GM23338 (cell line): ENCODE data around the gene CDNF.

Experiments used
- CREB1 ChIP-seq: fragments of 250-450 bp; sonication (Bioruptor Pico); IDR thresholded peaks from 2 replicates; pipeline ENCODE4 v1.5.0; 2020; ENCODE audit warnings: low read depth, mild to moderate bottlenecking, moderate library complexity
- EZH2 ChIP-seq: fragments of 200-600 bp; sonication (generic); IDR thresholded peaks from one replicate; pipeline ENCODE4 v1.8.0; 2017; ENCODE audit warnings: antibody characterized with exemption, mild to moderate bottlenecking, low read depth; ENCODE audit not compliant: unreplicated experiment
- EZH2phosphoT487 ChIP-seq: fragments of 200-600 bp; sonication (generic); IDR thresholded peaks from one replicate; pipeline ENCODE4 v1.8.1; 2018; ENCODE audit warnings: antibody characterized with exemption; ENCODE audit not compliant: unreplicated experiment
- JUNB ChIP-seq: IDR thresholded peaks from one replicate; pipeline ENCODE4 v1.6.1; 2016; ENCODE audit warnings: antibody characterized with exemption; ENCODE audit not compliant: unreplicated experiment
- NANOG ChIP-seq: IDR thresholded peaks from 2 replicates; pipeline ENCODE4 v1.6.1; 2016; ENCODE audit warnings: antibody characterized with exemption, borderline replicate concordance
- POLR2AphosphoS5 ChIP-seq: IDR thresholded peaks from 2 replicates; pipeline ENCODE4 v1.6.1; 2016; ENCODE audit warnings: antibody characterized with exemption, low read depth
- STAT1 ChIP-seq: IDR thresholded peaks from one replicate; pipeline ENCODE4 v1.6.1; 2016; ENCODE audit warnings: antibody characterized with exemption; ENCODE audit not compliant: unreplicated experiment
- ZNF114 ChIP-seq: fragments of 250-450 bp; sonication (Bioruptor Pico); IDR thresholded peaks from 2 replicates; pipeline ENCODE4 v1.5.0; 2020; ENCODE audit warnings: mild to moderate bottlenecking, moderate library complexity
- ZNF331 ChIP-seq: fragments of 250-450 bp; sonication (Bioruptor Pico); IDR thresholded peaks from 2 replicates; pipeline ENCODE4 v1.5.0; 2020; ENCODE audit warnings: low read depth, mild to moderate bottlenecking, moderate library complexity
- TF ChIP-seq, protein P1 (sequence below), 2 experiments: fragments of 200-600 bp in 1 of 2; sonication (generic) in 1 of 2; conservative IDR thresholded peaks; 2 replicates each; pipeline versions ENCODE4 v1.5.1 to v1.6.1; 2016 to 2017; ENCODE audit warnings: antibody characterized with exemption in 2 of 2, low read depth in 2 of 2, mild to moderate bottlenecking in 2 of 2, moderate library complexity in 1 of 2
- TF ChIP-seq, protein P2 (sequence below): IDR thresholded peaks from one replicate; pipeline ENCODE4 v1.6.1; 2018; ENCODE audit warnings: antibody characterized with exemption; ENCODE audit not compliant: unreplicated experiment
- TF ChIP-seq, protein P3 (sequence below): fragments of 250-450 bp; sonication (Bioruptor Pico); IDR thresholded peaks from 2 replicates; pipeline ENCODE4 v1.5.0; 2020; ENCODE audit warnings: mild to moderate bottlenecking, moderate library complexity
- TF ChIP-seq, protein P4 (sequence below): IDR thresholded peaks from 2 replicates; pipeline ENCODE4 v1.6.1; 2016; ENCODE audit warnings: antibody characterized with exemption

DNA sequence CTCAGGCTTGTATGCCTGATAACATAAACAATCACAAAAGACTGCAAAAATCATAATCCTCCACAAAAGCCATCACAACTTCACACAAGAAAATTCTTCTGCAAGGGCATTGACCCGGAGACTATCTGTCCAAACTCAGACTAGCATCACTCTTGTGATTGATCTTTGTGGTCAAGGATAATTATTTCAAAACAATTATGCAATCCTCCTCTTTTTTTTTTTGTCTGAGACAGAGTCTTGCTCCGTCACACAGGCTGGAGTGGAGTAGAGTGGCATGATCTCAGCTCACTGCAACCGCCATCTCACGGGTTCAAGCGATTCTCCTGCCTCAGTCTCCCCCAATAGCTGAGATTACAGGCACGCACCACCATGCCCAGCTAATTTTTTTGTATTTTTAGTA is 22.2 kb downstream of the CDNF start:
- TF ChIP-seq POLR2AphosphoS5 (no peak), EZH2 (no peak), CREB1 (CRISPR knock-in tag) (no peak), EZH2phosphoT487 (no peak), ZNF331 (CRISPR knock-in tag) (no peak), JUNB (no peak), ZNF114 (CRISPR knock-in tag) (no peak), NANOG (no peak), STAT1 (no peak)
- TF ChIP-seq, protein P1, sequence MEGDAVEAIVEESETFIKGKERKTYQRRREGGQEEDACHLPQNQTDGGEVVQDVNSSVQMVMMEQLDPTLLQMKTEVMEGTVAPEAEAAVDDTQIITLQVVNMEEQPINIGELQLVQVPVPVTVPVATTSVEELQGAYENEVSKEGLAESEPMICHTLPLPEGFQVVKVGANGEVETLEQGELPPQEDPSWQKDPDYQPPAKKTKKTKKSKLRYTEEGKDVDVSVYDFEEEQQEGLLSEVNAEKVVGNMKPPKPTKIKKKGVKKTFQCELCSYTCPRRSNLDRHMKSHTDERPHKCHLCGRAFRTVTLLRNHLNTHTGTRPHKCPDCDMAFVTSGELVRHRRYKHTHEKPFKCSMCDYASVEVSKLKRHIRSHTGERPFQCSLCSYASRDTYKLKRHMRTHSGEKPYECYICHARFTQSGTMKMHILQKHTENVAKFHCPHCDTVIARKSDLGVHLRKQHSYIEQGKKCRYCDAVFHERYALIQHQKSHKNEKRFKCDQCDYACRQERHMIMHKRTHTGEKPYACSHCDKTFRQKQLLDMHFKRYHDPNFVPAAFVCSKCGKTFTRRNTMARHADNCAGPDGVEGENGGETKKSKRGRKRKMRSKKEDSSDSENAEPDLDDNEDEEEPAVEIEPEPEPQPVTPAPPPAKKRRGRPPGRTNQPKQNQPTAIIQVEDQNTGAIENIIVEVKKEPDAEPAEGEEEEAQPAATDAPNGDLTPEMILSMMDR (conservative IDR thresholded peaks at IDR 0.05; ENCODE audit: low read depth in 2 of 2) = no peak
- TF ChIP-seq, protein P2, sequence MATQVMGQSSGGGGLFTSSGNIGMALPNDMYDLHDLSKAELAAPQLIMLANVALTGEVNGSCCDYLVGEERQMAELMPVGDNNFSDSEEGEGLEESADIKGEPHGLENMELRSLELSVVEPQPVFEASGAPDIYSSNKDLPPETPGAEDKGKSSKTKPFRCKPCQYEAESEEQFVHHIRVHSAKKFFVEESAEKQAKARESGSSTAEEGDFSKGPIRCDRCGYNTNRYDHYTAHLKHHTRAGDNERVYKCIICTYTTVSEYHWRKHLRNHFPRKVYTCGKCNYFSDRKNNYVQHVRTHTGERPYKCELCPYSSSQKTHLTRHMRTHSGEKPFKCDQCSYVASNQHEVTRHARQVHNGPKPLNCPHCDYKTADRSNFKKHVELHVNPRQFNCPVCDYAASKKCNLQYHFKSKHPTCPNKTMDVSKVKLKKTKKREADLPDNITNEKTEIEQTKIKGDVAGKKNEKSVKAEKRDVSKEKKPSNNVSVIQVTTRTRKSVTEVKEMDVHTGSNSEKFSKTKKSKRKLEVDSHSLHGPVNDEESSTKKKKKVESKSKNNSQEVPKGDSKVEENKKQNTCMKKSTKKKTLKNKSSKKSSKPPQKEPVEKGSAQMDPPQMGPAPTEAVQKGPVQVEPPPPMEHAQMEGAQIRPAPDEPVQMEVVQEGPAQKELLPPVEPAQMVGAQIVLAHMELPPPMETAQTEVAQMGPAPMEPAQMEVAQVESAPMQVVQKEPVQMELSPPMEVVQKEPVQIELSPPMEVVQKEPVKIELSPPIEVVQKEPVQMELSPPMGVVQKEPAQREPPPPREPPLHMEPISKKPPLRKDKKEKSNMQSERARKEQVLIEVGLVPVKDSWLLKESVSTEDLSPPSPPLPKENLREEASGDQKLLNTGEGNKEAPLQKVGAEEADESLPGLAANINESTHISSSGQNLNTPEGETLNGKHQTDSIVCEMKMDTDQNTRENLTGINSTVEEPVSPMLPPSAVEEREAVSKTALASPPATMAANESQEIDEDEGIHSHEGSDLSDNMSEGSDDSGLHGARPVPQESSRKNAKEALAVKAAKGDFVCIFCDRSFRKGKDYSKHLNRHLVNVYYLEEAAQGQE = no peak
- TF ChIP-seq, protein P3, sequence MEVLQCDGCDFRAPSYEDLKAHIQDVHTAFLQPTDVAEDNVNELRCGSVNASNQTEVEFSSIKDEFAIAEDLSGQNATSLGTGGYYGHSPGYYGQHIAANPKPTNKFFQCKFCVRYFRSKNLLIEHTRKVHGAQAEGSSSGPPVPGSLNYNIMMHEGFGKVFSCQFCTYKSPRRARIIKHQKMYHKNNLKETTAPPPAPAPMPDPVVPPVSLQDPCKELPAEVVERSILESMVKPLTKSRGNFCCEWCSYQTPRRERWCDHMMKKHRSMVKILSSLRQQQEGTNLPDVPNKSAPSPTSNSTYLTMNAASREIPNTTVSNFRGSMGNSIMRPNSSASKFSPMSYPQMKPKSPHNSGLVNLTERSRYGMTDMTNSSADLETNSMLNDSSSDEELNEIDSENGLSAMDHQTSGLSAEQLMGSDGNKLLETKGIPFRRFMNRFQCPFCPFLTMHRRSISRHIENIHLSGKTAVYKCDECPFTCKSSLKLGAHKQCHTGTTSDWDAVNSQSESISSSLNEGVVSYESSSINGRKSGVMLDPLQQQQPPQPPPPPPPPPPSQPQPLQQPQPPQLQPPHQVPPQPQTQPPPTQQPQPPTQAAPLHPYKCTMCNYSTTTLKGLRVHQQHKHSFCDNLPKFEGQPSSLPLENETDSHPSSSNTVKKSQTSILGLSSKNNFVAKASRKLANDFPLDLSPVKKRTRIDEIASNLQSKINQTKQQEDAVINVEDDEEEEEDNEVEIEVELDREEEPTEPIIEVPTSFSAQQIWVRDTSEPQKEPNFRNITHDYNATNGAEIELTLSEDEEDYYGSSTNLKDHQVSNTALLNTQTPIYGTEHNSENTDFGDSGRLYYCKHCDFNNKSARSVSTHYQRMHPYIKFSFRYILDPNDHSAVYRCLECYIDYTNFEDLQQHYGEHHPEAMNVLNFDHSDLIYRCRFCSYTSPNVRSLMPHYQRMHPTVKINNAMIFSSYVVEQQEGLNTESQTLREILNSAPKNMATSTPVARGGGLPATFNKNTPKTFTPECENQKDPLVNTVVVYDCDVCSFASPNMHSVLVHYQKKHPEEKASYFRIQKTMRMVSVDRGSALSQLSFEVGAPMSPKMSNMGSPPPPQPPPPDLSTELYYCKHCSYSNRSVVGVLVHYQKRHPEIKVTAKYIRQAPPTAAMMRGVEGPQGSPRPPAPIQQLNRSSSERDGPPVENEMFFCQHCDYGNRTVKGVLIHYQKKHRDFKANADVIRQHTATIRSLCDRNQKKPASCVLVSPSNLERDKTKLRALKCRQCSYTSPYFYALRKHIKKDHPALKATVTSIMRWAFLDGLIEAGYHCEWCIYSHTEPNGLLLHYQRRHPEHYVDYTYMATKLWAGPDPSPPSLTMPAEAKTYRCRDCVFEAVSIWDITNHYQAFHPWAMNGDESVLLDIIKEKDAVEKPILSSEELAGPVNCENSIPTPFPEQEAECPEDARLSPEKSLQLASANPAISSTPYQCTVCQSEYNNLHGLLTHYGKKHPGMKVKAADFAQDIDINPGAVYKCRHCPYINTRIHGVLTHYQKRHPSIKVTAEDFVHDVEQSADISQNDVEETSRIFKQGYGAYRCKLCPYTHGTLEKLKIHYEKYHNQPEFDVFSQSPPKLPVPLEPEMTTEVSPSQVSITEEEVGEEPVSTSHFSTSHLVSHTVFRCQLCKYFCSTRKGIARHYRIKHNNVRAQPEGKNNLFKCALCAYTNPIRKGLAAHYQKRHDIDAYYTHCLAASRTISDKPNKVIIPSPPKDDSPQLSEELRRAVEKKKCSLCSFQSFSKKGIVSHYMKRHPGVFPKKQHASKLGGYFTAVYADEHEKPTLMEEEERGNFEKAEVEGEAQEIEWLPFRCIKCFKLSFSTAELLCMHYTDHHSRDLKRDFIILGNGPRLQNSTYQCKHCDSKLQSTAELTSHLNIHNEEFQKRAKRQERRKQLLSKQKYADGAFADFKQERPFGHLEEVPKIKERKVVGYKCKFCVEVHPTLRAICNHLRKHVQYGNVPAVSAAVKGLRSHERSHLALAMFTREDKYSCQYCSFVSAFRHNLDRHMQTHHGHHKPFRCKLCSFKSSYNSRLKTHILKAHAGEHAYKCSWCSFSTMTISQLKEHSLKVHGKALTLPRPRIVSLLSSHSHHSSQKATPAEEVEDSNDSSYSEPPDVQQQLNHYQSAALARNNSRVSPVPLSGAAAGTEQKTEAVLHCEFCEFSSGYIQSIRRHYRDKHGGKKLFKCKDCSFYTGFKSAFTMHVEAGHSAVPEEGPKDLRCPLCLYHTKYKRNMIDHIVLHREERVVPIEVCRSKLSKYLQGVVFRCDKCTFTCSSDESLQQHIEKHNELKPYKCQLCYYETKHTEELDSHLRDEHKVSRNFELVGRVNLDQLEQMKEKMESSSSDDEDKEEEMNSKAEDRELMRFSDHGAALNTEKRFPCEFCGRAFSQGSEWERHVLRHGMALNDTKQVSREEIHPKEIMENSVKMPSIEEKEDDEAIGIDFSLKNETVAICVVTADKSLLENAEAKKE (CRISPR knock-in tag) = no peak
- TF ChIP-seq, protein P4, sequence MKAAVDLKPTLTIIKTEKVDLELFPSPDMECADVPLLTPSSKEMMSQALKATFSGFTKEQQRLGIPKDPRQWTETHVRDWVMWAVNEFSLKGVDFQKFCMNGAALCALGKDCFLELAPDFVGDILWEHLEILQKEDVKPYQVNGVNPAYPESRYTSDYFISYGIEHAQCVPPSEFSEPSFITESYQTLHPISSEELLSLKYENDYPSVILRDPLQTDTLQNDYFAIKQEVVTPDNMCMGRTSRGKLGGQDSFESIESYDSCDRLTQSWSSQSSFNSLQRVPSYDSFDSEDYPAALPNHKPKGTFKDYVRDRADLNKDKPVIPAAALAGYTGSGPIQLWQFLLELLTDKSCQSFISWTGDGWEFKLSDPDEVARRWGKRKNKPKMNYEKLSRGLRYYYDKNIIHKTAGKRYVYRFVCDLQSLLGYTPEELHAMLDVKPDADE = no peak
